Chondrocyte (in vitro differentiated cells): ENCODE measurements around the gene MYO9B. TPM values are rescaled to one million over a fixed set of nuclear protein-coding genes. Genes with fewer than 3 reads are reported as not detected.

Experiments
- DNase-seq: peaks from one replicate; pipeline ENCODE4 v3.0.0; 2021; ENCODE audit warnings: mixed read lengths, low spot score
- H3K27ac Mint-ChIP-seq: one replicate; pipeline ENCODE4 v1.8.0; 2021; ENCODE audit warnings: mild to moderate bottlenecking, moderate library complexity, mixed read lengths; ENCODE audit not compliant: unreplicated experiment
- H3K27me3 Mint-ChIP-seq: 2 replicates; pipeline ENCODE4 v1.8.0; 2021; ENCODE audit warnings: low read depth, mixed read lengths
- H3K36me3 Mint-ChIP-seq: 2 replicates; pipeline ENCODE4 v1.8.0; 2021; ENCODE audit warnings: low read depth, mixed read lengths
- H3K4me1 Mint-ChIP-seq: 2 replicates; pipeline ENCODE4 v1.8.0; 2021; ENCODE audit warnings: low read depth, mild to moderate bottlenecking, mixed read lengths
- H3K4me3 Mint-ChIP-seq: one replicate; pipeline ENCODE4 v1.8.0; 2021; ENCODE audit warnings: mild to moderate bottlenecking, moderate library complexity, mixed read lengths; ENCODE audit not compliant: unreplicated experiment
- H3K9me3 Mint-ChIP-seq: 2 replicates; pipeline ENCODE4 v1.8.0; 2021; ENCODE audit warnings: low read depth, mixed read lengths
- CTCF ChIP-seq: fragments of 200-600 bp; sonication (generic); IDR thresholded peaks from 2 replicates; pipeline ENCODE4 v1.5.0; 2021; ENCODE audit warnings: antibody characterized with exemption, mild to moderate bottlenecking, moderate library complexity
- total RNA-seq: library from RNA; stranded (reverse); gene quantifications from 3 replicates; pipeline ENCODE4 v1.2.1, GENCODE V29; 2021

Gene MYO9B
- total RNA-seq, 1 donor from 2014 or later: 94.6 TPM

- Mint-ChIP-seq H3K36me3 (peaks cover 12% of the 10 kb centered on the region), H3K9me3 (no peaks in the 10 kb centered on the region), H3K4me3 (no peak overlapping the region), H3K4me1 (no peaks in the 10 kb centered on the region), H3K27me3 (no peaks in the 10 kb centered on the region), H3K27ac (no peak overlapping the region)
- DNase-seq: no peak
- TF ChIP-seq CTCF: no peak
Observed at GRCh38 chr19:17060802-17061201, 14.8 kb upstream of the MYO9B start.

DNA sequence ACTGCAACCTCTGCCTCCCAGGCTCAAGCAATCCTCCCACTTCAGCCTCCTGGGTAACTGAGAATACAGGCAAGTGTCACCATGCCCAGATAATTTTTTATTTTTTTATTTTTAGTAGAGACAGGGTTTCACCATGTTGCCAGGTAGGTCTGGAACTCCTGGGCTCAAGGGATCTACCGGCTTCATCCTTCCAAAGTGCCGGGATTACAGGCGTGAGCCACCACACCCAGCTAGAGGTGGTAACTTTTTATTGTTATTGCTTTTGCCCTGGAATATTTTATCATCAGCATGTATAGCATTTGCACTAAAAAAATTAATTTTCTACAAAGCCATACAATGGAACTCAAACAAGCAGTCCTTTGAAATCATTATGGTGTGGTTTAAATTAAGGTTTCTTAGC lies 14.4 kb upstream of the MYO9B start:
- Mint-ChIP-seq H3K4me3 (no peak overlapping the region), H3K9me3 (no peaks in the 10 kb centered on the region), H3K27ac (no peak overlapping the region), H3K36me3 (peaks cover 12% of the 10 kb centered on the region), H3K27me3 (no peaks in the 10 kb centered on the region), H3K4me1 (no peaks in the 10 kb centered on the region)
- DNase-seq: no peak
- TF ChIP-seq CTCF: no peak

- TF ChIP-seq CTCF: no peak
- Mint-ChIP-seq H3K27me3 (no peaks in the 10 kb centered on the region), H3K36me3 (peaks cover 11% of the 10 kb centered on the region), H3K9me3 (no peaks in the 10 kb centered on the region), H3K4me3 (no peak overlapping the region), H3K27ac (no peak overlapping the region), H3K4me1 (no peaks in the 10 kb centered on the region)
- no peak for DNase-seq
Observed at GRCh38 chr19:17061691-17062090, 13.9 kb upstream of the MYO9B start.

DNA sequence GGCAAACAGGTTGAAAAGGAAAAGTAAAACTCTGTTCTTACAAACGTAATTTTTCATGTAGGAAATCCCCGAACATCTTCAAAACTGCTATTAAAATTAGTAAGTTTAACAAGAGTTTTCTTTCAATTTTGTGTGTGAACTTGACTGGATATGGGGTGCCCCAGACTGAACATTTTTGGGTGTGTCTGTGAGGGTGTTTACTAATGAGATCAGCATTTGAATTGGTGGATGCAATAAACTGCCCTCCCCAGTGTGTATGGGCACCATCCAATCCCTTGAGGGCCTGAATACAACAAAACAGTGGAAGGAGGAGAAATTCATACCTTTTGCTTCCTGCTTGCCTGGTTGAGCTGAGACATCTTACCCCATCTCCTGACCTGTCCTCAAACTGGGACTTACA lies 12.1 kb upstream of the MYO9B start:
- H3K27ac Mint-ChIP-seq: no peak overlapping the region
- no peak for TF ChIP-seq CTCF
- H3K36me3 Mint-ChIP-seq: peaks cover 7% of the 10 kb centered on the region
- H3K9me3 Mint-ChIP-seq: no peaks in the 10 kb centered on the region
- no peak for DNase-seq
- no peaks in the 10 kb centered on the region for H3K27me3 Mint-ChIP-seq
- no peak overlapping the region for H3K4me3 Mint-ChIP-seq
- no peaks in the 10 kb centered on the region for H3K4me1 Mint-ChIP-seq

- Mint-ChIP-seq H3K27me3 (no peaks in the 10 kb centered on the region), H3K27ac (no peak overlapping the region), H3K9me3 (no peaks in the 10 kb centered on the region), H3K4me3 (no peak overlapping the region), H3K4me1 (peaks cover 9% of the 10 kb centered on the region), H3K36me3 (peaks cover 7% of the 10 kb centered on the region)
- no peak for TF ChIP-seq CTCF
- DNase-seq: no peak
Observed at GRCh38 chr19:17069193-17069592, 6.4 kb upstream of the MYO9B start.
